HepG2 (cell line): ENCODE results near the gene TSHZ1. TPM values are rescaled to one million over a fixed set of nuclear protein-coding genes. Genes with fewer than 3 reads are reported as not detected.
A peak's percentile ranks its signal among the peaks of the same experiment; 100 is the strongest.

Experiments
- EEA1 ChIP-seq: sonication (generic); formaldehyde crosslinking; IDR thresholded peaks from 2 replicates; pipeline ENCODE4 v1.5.1; 2020; ENCODE audit warnings: mild to moderate bottlenecking, missing genetic modification reagents, borderline replicate concordance
- FIP1L1 ChIP-seq: fragments of 200-400 bp; formaldehyde crosslinking; IDR thresholded peaks from 2 replicates; pipeline ENCODE4 v1.6.1; 2018; ENCODE audit warnings: low read depth, mild to moderate bottlenecking, low read length, moderate library complexity, borderline replicate concordance; ENCODE audit not compliant: insufficient read depth
- FOSL2 ChIP-seq: sonication (generic); formaldehyde crosslinking; IDR thresholded peaks from 2 replicates; pipeline ENCODE4 v1.4.0; 2020; ENCODE audit warnings: missing genetic modification reagents
- HNRNPH1 ChIP-seq: fragments of 200-400 bp; formaldehyde crosslinking; optimal IDR thresholded peaks from 2 replicates; pipeline ENCODE3; 2017; ENCODE audit warnings: mild to moderate bottlenecking, low read depth, low read length
- MIXL1 ChIP-seq: IDR thresholded peaks from 2 replicates; pipeline ENCODE4 v1.6.1; 2016
- SNAPC2 ChIP-seq: sonication (generic); formaldehyde crosslinking; IDR thresholded peaks from 2 replicates; pipeline ENCODE4 v1.8.1; 2022; ENCODE audit warnings: mild to moderate bottlenecking, missing genetic modification reagents
- SOX13 ChIP-seq, 3 experiments: fragments of 450-650 bp in 1 of 3; sonication (generic) in 1 of 3; formaldehyde crosslinking in 1 of 3; IDR thresholded peaks in 2 of 3; conservative IDR thresholded peaks in 1 of 3; 2 replicates each; pipeline versions ENCODE4 v1.5.0 to v1.6.1; 2016 to 2020; ENCODE audit warnings: antibody characterized with exemption in 1 of 3, mild to moderate bottlenecking in 1 of 3, missing compliant biosample characterization in 1 of 3, missing genetic modification reagents in 1 of 3, moderate library complexity in 1 of 3
- TBX2 ChIP-seq: sonication (generic); formaldehyde crosslinking; IDR thresholded peaks from 2 replicates; pipeline ENCODE4 v1.5.0; 2020; ENCODE audit warnings: missing genetic modification reagents, mild to moderate bottlenecking, borderline replicate concordance
- TEAD3 ChIP-seq: optimal IDR thresholded peaks from 2 replicates; pipeline ENCODE3; 2016; ENCODE audit warnings: borderline replicate concordance
- TGIF2 ChIP-seq: IDR thresholded peaks from 2 replicates; pipeline ENCODE4 v1.6.1; 2016; ENCODE audit warnings: control low read depth, missing compliant biosample characterization
- ZNF234 ChIP-seq: sonication (generic); formaldehyde crosslinking; conservative IDR thresholded peaks from 2 replicates; pipeline ENCODE4 v1.5.1; 2020; ENCODE audit warnings: mild to moderate bottlenecking, missing genetic modification reagents
- ZNF274 ChIP-seq: sonication (generic); formaldehyde crosslinking; IDR thresholded peaks from 2 replicates; pipeline ENCODE4 v1.5.1; 2020; ENCODE audit warnings: mild to moderate bottlenecking, missing genetic modification reagents
- ZNF615 ChIP-seq: sonication (generic); formaldehyde crosslinking; IDR thresholded peaks from 2 replicates; pipeline ENCODE4 v1.5.0; 2020; ENCODE audit warnings: mild to moderate bottlenecking, missing genetic modification reagents, borderline replicate concordance
- polyA plus RNA-seq, 8 experiments: library from polyadenylated mRNA; depleted of rRNA in 3 of 8; stranded (reverse) in 7 of 8; unstranded in 1 of 8; fragments of >200 nt; fragmentation: Illumina TruSeq in 4 of 8; extraction: Trizol in 4 of 8; gene quantifications; 2 replicates each; pipeline versions ENCODE4 v1.2.1 to v1.2.3, GENCODE V29; 2011 to 2016; ENCODE audit warnings: low read depth in 4 of 8, missing spikeins in 1 of 8, mixed read lengths in 1 of 8; ENCODE audit not compliant: insufficient read depth in 1 of 8
- total RNA-seq, 5 experiments: library from RNA; depleted of rRNA; stranded (reverse); fragments of >200 nt; fragmentation: Illumina TruSeq; extraction: Trizol; gene quantifications; 2 replicates each; pipeline ENCODE4 v1.2.3, GENCODE V29; 2016; ENCODE audit warnings: low read depth in 1 of 5
- TF ChIP-seq, protein P1 (sequence below): sonication (generic); formaldehyde crosslinking; IDR thresholded peaks from 2 replicates; pipeline ENCODE4 v1.5.1; 2020; ENCODE audit warnings: missing genetic modification reagents, mild to moderate bottlenecking, borderline replicate concordance
- TF ChIP-seq, protein P2 (sequence below): sonication (generic); formaldehyde crosslinking; IDR thresholded peaks from 2 replicates; pipeline ENCODE4 v1.5.0; 2020; ENCODE audit warnings: missing genetic modification reagents
- TF ChIP-seq, protein P3 (sequence below), 2 experiments: fragments of 450-650 bp in 1 of 2; sonication (generic) in 1 of 2; formaldehyde crosslinking; IDR thresholded peaks; 2 replicates each; pipeline versions ENCODE4 v1.5.0 to v1.8.0; 2020 to 2022; ENCODE audit warnings: mild to moderate bottlenecking in 1 of 2, missing genetic modification reagents in 1 of 2
- TF ChIP-seq, protein P4 (sequence below): IDR thresholded peaks from 2 replicates; pipeline ENCODE4 v1.6.1; 2012; ENCODE audit warnings: inconsistent platforms
- TF ChIP-seq, protein P5 (sequence below): IDR thresholded peaks from 2 replicates; pipeline ENCODE4 v1.6.1; 2016; ENCODE audit warnings: low read depth, missing genetic modification reagents, missing compliant biosample characterization

The TSHZ1 gene
- total and polyA plus RNA-seq, 2 of the 13 experiments (the other 11 are each of a cell fraction or from before 2014, with no cell fraction given) = 2.5 to 2.7 TPM

DNA sequence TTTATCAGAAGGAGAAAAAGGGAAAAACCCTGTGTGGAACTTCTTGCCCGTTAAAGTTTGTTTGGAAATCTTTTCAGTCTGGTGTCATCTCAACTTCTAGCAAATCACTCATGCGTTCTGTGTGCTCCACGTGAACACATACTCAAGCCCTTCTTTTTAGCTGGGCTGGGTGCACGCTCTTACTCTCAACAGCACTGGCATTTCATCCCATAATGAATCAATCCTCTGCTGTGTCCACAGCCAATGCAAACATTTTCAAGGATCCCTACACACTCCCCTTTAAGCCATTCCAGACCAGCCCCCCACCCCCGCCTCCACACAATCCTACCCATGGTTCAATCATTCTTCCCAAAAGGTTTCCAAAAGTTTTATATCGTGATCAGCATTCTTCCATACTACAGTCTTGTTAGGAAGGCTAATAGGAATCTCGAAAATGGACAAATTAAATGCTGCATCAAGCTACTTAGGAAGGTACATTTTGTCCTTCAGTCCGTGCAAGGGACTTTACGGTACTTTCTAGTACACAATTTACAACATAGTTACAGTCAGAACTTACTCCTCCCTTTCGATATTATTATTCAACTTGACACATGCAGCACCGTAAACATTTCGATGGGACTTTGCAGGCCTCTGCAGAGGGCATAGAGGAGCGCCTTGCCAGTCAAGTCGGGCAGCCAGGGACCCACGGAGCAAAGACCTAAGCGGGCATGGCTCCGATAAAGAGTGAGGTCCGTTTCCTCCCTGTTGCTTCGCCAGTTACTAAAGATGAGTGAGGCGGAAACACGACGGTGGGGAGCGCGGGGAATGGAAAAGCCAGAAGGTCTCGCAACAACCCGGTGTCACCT lies 3.1 kb upstream of the TSHZ1 start (continued):
- TF ChIP-seq, protein P1, sequence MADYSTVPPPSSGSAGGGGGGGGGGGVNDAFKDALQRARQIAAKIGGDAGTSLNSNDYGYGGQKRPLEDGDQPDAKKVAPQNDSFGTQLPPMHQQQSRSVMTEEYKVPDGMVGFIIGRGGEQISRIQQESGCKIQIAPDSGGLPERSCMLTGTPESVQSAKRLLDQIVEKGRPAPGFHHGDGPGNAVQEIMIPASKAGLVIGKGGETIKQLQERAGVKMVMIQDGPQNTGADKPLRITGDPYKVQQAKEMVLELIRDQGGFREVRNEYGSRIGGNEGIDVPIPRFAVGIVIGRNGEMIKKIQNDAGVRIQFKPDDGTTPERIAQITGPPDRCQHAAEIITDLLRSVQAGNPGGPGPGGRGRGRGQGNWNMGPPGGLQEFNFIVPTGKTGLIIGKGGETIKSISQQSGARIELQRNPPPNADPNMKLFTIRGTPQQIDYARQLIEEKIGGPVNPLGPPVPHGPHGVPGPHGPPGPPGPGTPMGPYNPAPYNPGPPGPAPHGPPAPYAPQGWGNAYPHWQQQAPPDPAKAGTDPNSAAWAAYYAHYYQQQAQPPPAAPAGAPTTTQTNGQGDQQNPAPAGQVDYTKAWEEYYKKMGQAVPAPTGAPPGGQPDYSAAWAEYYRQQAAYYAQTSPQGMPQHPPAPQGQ = no peak
- TF ChIP-seq SOX13 (IDR thresholded peaks at IDR 0.05) (no peak), SOX13 (CRISPR knock-in tag; conservative IDR thresholded peaks at IDR 0.05 in 1 of 2, IDR thresholded peaks at IDR 0.05 in 1 of 2) (peak in 1 of 2 experiments; percentile 11; a peak in 1 of 4 replicates), TBX2 (CRISPR knock-in tag) (peak; percentile 23; the same call in 1 of the 2 replicates), ZNF274 (no peak), SNAPC2 (CRISPR knock-in tag) (no peak), ZNF234 (CRISPR knock-in tag) (no peak), ZNF615 (CRISPR knock-in tag) (no peak), TGIF2 (CRISPR knock-in tag) (no peak), EEA1 (no peak), FOSL2 (0 out of 2 replicates have a peak, but pooled peaks have one; percentile 27), MIXL1 (CRISPR knock-in tag) (no peak), TEAD3 (CRISPR knock-in tag) (no peak), HNRNPH1 (no peak), FIP1L1 (no peak)
- TF ChIP-seq, protein P2, sequence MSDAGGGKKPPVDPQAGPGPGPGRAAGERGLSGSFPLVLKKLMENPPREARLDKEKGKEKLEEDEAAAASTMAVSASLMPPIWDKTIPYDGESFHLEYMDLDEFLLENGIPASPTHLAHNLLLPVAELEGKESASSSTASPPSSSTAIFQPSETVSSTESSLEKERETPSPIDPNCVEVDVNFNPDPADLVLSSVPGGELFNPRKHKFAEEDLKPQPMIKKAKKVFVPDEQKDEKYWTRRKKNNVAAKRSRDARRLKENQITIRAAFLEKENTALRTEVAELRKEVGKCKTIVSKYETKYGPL (CRISPR knock-in tag) = no peak
- TF ChIP-seq, protein P3, sequence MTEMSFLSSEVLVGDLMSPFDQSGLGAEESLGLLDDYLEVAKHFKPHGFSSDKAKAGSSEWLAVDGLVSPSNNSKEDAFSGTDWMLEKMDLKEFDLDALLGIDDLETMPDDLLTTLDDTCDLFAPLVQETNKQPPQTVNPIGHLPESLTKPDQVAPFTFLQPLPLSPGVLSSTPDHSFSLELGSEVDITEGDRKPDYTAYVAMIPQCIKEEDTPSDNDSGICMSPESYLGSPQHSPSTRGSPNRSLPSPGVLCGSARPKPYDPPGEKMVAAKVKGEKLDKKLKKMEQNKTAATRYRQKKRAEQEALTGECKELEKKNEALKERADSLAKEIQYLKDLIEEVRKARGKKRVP (CRISPR knock-in tag; IDR thresholded peaks at IDR 0.05) = no peak
- TF ChIP-seq, protein P4, sequence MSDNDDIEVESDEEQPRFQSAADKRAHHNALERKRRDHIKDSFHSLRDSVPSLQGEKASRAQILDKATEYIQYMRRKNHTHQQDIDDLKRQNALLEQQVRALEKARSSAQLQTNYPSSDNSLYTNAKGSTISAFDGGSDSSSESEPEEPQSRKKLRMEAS = peak; percentile 34; the same call in 1 of the 2 replicates
- TF ChIP-seq, protein P5, sequence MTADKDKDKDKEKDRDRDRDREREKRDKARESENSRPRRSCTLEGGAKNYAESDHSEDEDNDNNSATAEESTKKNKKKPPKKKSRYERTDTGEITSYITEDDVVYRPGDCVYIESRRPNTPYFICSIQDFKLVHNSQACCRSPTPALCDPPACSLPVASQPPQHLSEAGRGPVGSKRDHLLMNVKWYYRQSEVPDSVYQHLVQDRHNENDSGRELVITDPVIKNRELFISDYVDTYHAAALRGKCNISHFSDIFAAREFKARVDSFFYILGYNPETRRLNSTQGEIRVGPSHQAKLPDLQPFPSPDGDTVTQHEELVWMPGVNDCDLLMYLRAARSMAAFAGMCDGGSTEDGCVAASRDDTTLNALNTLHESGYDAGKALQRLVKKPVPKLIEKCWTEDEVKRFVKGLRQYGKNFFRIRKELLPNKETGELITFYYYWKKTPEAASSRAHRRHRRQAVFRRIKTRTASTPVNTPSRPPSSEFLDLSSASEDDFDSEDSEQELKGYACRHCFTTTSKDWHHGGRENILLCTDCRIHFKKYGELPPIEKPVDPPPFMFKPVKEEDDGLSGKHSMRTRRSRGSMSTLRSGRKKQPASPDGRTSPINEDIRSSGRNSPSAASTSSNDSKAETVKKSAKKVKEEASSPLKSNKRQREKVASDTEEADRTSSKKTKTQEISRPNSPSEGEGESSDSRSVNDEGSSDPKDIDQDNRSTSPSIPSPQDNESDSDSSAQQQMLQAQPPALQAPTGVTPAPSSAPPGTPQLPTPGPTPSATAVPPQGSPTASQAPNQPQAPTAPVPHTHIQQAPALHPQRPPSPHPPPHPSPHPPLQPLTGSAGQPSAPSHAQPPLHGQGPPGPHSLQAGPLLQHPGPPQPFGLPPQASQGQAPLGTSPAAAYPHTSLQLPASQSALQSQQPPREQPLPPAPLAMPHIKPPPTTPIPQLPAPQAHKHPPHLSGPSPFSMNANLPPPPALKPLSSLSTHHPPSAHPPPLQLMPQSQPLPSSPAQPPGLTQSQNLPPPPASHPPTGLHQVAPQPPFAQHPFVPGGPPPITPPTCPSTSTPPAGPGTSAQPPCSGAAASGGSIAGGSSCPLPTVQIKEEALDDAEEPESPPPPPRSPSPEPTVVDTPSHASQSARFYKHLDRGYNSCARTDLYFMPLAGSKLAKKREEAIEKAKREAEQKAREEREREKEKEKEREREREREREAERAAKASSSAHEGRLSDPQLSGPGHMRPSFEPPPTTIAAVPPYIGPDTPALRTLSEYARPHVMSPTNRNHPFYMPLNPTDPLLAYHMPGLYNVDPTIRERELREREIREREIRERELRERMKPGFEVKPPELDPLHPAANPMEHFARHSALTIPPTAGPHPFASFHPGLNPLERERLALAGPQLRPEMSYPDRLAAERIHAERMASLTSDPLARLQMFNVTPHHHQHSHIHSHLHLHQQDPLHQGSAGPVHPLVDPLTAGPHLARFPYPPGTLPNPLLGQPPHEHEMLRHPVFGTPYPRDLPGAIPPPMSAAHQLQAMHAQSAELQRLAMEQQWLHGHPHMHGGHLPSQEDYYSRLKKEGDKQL (CRISPR knock-in tag) = no peak
